ENCODE measurements around the gene PRRX2.

Gene PRRX2

GRCh38 chr9:129672702-129673101 is 7.3 kb downstream of the PRRX2 start:
- no peak overlapping the region for H3K27ac ChIP-seq

GRCh38 chr9:129673602-129674001 is 8.2 kb downstream of the PRRX2 start:
- H3K27ac ChIP-seq = peak overlapping the region in 1 of 21 experiments; percentile 49
- H3K4me3 ChIP-seq = no peak overlapping the region

More at GRCh38 chr9:129672702-129673101, 7.3 kb downstream of the PRRX2 start:
- no peak overlapping the region for H3K4me3 ChIP-seq

GRCh38 chr9:129674229-129674628 is 8.8 kb downstream of the PRRX2 start:
- Histone ChIP-seq H3K27ac (peak overlapping the region in 3 of 21 experiments; percentile 23 to 58 (median 49)), H3K4me3 (no peak overlapping the region)

- Histone ChIP-seq H3K27ac (peak overlapping the region in 11 of 21 experiments; percentile 3 to 81 (median 55)), H3K4me3 (no peak overlapping the region)
Measured at GRCh38 chr9:129675620-129676019, 10.2 kb downstream of the PRRX2 start.

GRCh38 chr9:129676287-129676686 is 10.8 kb downstream of the PRRX2 start:
- H3K4me3 ChIP-seq = no peak overlapping the region
- peak overlapping the region in 13 of 21 experiments; percentile 3 to 81 (median 42) for H3K27ac ChIP-seq

GRCh38 chr9:129676975-129677374 is 11.5 kb downstream of the PRRX2 start:
- H3K4me3 ChIP-seq = no peak overlapping the region
- peak overlapping the region in 13 of 21 experiments; percentile 12 to 74 (median 47) for H3K27ac ChIP-seq

GRCh38 chr9:129677456-129677855 is 12.0 kb downstream of the PRRX2 start:
- Histone ChIP-seq H3K4me3 (no peak overlapping the region), H3K27ac (peak overlapping the region in 15 of 21 experiments; percentile 12 to 74 (median 43))

- H3K4me3 ChIP-seq = no peak overlapping the region
- peak overlapping the region in 2 of 21 experiments; percentile 33 to 47 for H3K27ac ChIP-seq
Measured at GRCh38 chr9:129678844-129679243, 13.4 kb downstream of the PRRX2 start.

- Histone ChIP-seq H3K27ac (no peak overlapping the region), H3K4me3 (no peak overlapping the region)
Measured at GRCh38 chr9:129679537-129679936, 14.1 kb downstream of the PRRX2 start.

- Histone ChIP-seq H3K4me3 (no peak overlapping the region), H3K27ac (peak overlapping the region in 7 of 21 experiments; percentile 33 to 66 (median 43))
Measured at GRCh38 chr9:129681924-129682323, 16.5 kb downstream of the PRRX2 start.

GRCh38 chr9:129682381-129682780 is 16.9 kb downstream of the PRRX2 start:
- Histone ChIP-seq H3K4me3 (no peak overlapping the region), H3K27ac (peak overlapping the region in 7 of 21 experiments; percentile 28 to 66 (median 42))

- H3K4me3 ChIP-seq = no peak overlapping the region
- H3K27ac ChIP-seq = peak overlapping the region in 6 of 21 experiments; percentile 38 to 66 (median 59)
Measured at GRCh38 chr9:129685220-129685932, 19.9 kb downstream of the PRRX2 start.

- H3K27ac ChIP-seq = peak overlapping the region in 1 of 21 experiments; percentile 66
- no peak overlapping the region for H3K4me3 ChIP-seq
Measured at GRCh38 chr9:129685933-129686259, 20.4 kb downstream of the PRRX2 start.

GRCh38 chr9:129686736-129687135 is 21.3 kb downstream of the PRRX2 start:
- H3K4me3 ChIP-seq = no peak overlapping the region
- no peak overlapping the region for H3K27ac ChIP-seq

- H3K27ac ChIP-seq = no peak overlapping the region
- no peak overlapping the region for H3K4me3 ChIP-seq
Measured at GRCh38 chr9:129687391-129687790, 21.9 kb downstream of the PRRX2 start.

GRCh38 chr9:129688285-129689043 is 23.0 kb downstream of the PRRX2 start:
- Histone ChIP-seq H3K27ac (no peak overlapping the region), H3K4me3 (no peak overlapping the region)

GRCh38 chr9:129692534-129692933 is 27.1 kb downstream of the PRRX2 start:
- no peak overlapping the region for H3K27ac ChIP-seq
- no peak overlapping the region for H3K4me3 ChIP-seq

GRCh38 chr9:129693741-129694140 is 28.3 kb downstream of the PRRX2 start:
- Histone ChIP-seq H3K27ac (peak overlapping the region in 8 of 21 experiments; percentile 11 to 98 (median 56)), H3K4me3 (no peak overlapping the region)

GRCh38 chr9:129694243-129694646 is 28.8 kb downstream of the PRRX2 start:
- no peak overlapping the region for H3K4me3 ChIP-seq
- H3K27ac ChIP-seq = peak overlapping the region in 13 of 21 experiments; percentile 11 to 98 (median 75)

GRCh38 chr9:129695870-129696269 is 30.4 kb downstream of the PRRX2 start:
- Histone ChIP-seq H3K27ac (peak overlapping the region in 13 of 21 experiments; percentile 39 to 98 (median 75)), H3K4me3 (no peak overlapping the region)
